Measurements from ENCODE around the gene NANS. TPM values are rescaled to one million over a fixed set of nuclear protein-coding genes. Genes with fewer than 3 reads are reported as not detected.

The NANS gene
- total RNA-seq, 1 experiment from 2014 or later = 40.4 TPM

GRCh38 chr9:98101868-98102273, 45.3 kb downstream of the NANS start:
- Mint-ChIP-seq H3K4me3 (no peak overlapping the region), H3K27ac (peak overlapping the region in 2 of 3 experiments; percentile 63 to 73; a peak in 2 of 7 replicates), H3K27me3 (ENCODE audit: low read depth) (no peaks in the 10 kb centered on the region), H3K4me1 (peaks cover 13 to 17% of the 10 kb centered on the region in 2 experiments), H3K36me3 (ENCODE audit: insufficient read depth in 1 of 3, low read depth in 3 of 3) (peaks cover 4 to 19% (median 15%) of the 10 kb centered on the region in 3 experiments; a peak in 5 of 7 replicates), H3K9me3 (no peaks in the 10 kb centered on the region)
- Histone ChIP-seq H3K4me1 (ENCODE audit: insufficient read depth, low read length) (no peaks in the 10 kb centered on the region; the same call in 1 of the 2 replicates), H4K8ac (replicated peaks; ENCODE audit: insufficient read length, low read depth, low read length) (no peak overlapping the region), H2BK20ac (ENCODE audit: low read depth, low read length, poor library complexity, severe bottlenecking) (no peak overlapping the region), H3K27ac (ENCODE audit: insufficient read length, low read depth, low read length) (no peak overlapping the region), H4K91ac (ENCODE audit: insufficient read length, low read depth, low read length) (no peak overlapping the region), H3K27me3 (ENCODE audit: insufficient read depth, low read length) (no peaks in the 10 kb centered on the region), H3K79me1 (ENCODE audit: insufficient read depth, low read depth, low read length, poor library complexity, severe bottlenecking) (no peaks in the 10 kb centered on the region), H2AFZ (ENCODE audit: low read length) (no peak overlapping the region), H3K56ac (ENCODE audit: insufficient read length, low read depth, low read length) (no peak overlapping the region), H4K20me1 (ENCODE audit: control insufficient read depth, insufficient read depth, insufficient read length) (no peaks in the 10 kb centered on the region), H3K9me3 (ENCODE audit: control insufficient read depth, low read depth, low read length) (no peaks in the 10 kb centered on the region), H2BK12ac (ENCODE audit: insufficient read length, low read depth, low read length) (no peak overlapping the region), H3K9ac (ENCODE audit: extremely low read depth, insufficient read length, low read length) (no peak overlapping the region), H3T11ph (ENCODE audit: low read length) (no peak overlapping the region), H3K4me2 (ENCODE audit: insufficient read depth, insufficient read length, low read length) (no peak overlapping the region), H3K14ac (ENCODE audit: insufficient read depth, low read length) (no peak overlapping the region), H2BK15ac (ENCODE audit: low read depth, low read length) (no peak overlapping the region), H3K79me2 (ENCODE audit: insufficient read depth, low read length) (no peaks in the 10 kb centered on the region), H3K23ac (ENCODE audit: insufficient read length, low read depth, low read length) (no peak overlapping the region), H3K18ac (ENCODE audit: insufficient read length, low read depth, low read length) (no peak overlapping the region), H2AK5ac (ENCODE audit: insufficient read length, low read length) (no peak overlapping the region), H2BK5ac (ENCODE audit: insufficient read length, low read length) (no peak overlapping the region), H3K4ac (ENCODE audit: low read depth, low read length) (no peak overlapping the region), H2BK120ac (ENCODE audit: low read depth, low read length, poor library complexity, severe bottlenecking) (no peak overlapping the region), H3K23me2 (ENCODE audit: insufficient read length, low read depth, low read length, poor library complexity, severe bottlenecking) (no peaks in the 10 kb centered on the region), H4K5ac (ENCODE audit: insufficient read length, low read depth, low read length) (no peak overlapping the region)
- no CpG with 5 or more reads among the region's 6 CpGs for WGBS (ENCODE audit: extremely low coverage, insufficient read length, low lambda C conversion rate)
- DNase-seq = peak; percentile 58
- TF ChIP-seq, protein P1, sequence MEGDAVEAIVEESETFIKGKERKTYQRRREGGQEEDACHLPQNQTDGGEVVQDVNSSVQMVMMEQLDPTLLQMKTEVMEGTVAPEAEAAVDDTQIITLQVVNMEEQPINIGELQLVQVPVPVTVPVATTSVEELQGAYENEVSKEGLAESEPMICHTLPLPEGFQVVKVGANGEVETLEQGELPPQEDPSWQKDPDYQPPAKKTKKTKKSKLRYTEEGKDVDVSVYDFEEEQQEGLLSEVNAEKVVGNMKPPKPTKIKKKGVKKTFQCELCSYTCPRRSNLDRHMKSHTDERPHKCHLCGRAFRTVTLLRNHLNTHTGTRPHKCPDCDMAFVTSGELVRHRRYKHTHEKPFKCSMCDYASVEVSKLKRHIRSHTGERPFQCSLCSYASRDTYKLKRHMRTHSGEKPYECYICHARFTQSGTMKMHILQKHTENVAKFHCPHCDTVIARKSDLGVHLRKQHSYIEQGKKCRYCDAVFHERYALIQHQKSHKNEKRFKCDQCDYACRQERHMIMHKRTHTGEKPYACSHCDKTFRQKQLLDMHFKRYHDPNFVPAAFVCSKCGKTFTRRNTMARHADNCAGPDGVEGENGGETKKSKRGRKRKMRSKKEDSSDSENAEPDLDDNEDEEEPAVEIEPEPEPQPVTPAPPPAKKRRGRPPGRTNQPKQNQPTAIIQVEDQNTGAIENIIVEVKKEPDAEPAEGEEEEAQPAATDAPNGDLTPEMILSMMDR (conservative IDR thresholded peaks at IDR 0.05) = no peak
